Measurements from ENCODE around the gene ABI3.

ABI3 gene

DNA sequence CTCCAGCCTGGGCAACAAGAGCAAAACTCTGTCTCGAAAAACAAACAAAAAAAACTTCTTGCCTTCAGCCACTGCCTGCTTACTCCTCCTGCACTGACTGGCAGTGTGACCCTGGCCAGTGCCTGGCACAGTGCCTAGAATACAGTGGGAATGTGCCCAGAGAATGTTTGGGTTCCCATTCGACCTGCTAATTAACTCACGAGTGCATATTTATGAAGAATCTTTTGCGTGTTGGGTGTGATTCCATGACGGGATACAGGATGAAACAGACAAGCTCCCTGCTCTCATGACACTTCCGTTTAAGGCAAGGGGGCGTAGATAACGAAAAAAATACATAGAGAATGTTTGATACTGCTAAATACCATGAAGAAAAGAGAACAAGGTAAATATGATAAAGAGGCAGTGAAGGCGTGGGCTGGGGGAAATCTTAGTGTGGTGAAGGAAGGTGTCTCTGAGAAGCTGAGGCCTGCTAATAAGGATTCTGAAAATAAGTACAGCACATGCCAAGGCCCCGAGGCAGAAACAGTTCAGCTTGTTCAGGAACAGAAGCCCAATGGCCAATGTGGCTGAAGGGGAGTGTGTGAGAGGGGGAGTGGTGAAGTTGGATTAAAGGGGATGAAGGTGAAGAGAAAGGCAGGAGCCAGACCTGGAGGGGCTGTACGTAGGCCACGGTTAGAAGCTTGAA, 4.3 kb downstream of the ABI3 start:
- Histone ChIP-seq H3K4me1 (ENCODE audit: control insufficient read depth in 1 of 2, insufficient read depth in 2 of 2, low read length in 2 of 2) (peaks cover 16 to 29% of the 10 kb centered on the region in 2 donors), H3K9me3 (ENCODE audit: control insufficient read depth in 1 of 2, low read length in 2 of 2) (no peaks in the 10 kb centered on the region), H3K36me3 (ENCODE audit: control insufficient read depth in 1 of 2, insufficient read depth in 2 of 2, low read length in 2 of 2) (no peaks in the 10 kb centered on the region), H3K27ac (ENCODE audit: low read depth, low read length) (no peak overlapping the region), H3K27me3 (ENCODE audit: control insufficient read depth in 1 of 2, insufficient read depth in 2 of 2, low read length in 2 of 2) (no peaks in the 10 kb centered on the region), H3K9ac (ENCODE audit: low read depth in 1 of 2, low read length in 2 of 2) (no peak overlapping the region), H3K4me3 (ENCODE audit: low read depth in 1 of 2, low read length in 2 of 2) (peak overlapping the region; percentile 10 to 22)

DNA sequence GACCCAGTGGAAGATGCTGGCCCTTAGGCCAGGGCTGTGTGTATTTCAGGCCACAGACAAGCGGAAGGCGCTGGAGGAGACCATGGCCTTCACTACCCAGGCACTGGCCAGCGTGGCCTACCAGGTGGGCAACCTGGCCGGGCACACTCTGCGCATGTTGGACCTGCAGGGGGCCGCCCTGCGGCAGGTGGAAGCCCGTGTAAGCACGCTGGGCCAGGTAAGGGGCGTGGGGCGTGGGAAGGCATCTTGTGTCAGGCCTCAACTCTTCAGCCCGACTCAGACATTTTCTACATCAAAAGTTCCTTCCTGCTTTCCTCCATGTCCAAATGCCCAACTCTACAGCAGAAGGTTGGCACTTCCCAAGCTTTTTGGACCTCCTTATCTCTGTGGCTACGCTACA, 6.0 kb downstream of the ABI3 start:
- H3K4me3 ChIP-seq (ENCODE audit: low read depth in 1 of 2, low read length in 2 of 2): peak overlapping the region in 1 of 2 donors; percentile 16
- H3K27ac ChIP-seq (ENCODE audit: low read depth, low read length): no peak overlapping the region
- H3K9ac ChIP-seq (ENCODE audit: low read depth in 1 of 2, low read length in 2 of 2): no peak overlapping the region
- H3K27me3 ChIP-seq (ENCODE audit: control insufficient read depth in 1 of 2, insufficient read depth in 2 of 2, low read length in 2 of 2): no peaks in the 10 kb centered on the region
- peaks cover 12 to 31% of the 10 kb centered on the region in 2 donors for H3K4me1 ChIP-seq (ENCODE audit: control insufficient read depth in 1 of 2, insufficient read depth in 2 of 2, low read length in 2 of 2)
- no peaks in the 10 kb centered on the region for H3K9me3 ChIP-seq (ENCODE audit: control insufficient read depth in 1 of 2, low read length in 2 of 2)
- H3K36me3 ChIP-seq (ENCODE audit: control insufficient read depth in 1 of 2, insufficient read depth in 2 of 2, low read length in 2 of 2): no peaks in the 10 kb centered on the region

DNA sequence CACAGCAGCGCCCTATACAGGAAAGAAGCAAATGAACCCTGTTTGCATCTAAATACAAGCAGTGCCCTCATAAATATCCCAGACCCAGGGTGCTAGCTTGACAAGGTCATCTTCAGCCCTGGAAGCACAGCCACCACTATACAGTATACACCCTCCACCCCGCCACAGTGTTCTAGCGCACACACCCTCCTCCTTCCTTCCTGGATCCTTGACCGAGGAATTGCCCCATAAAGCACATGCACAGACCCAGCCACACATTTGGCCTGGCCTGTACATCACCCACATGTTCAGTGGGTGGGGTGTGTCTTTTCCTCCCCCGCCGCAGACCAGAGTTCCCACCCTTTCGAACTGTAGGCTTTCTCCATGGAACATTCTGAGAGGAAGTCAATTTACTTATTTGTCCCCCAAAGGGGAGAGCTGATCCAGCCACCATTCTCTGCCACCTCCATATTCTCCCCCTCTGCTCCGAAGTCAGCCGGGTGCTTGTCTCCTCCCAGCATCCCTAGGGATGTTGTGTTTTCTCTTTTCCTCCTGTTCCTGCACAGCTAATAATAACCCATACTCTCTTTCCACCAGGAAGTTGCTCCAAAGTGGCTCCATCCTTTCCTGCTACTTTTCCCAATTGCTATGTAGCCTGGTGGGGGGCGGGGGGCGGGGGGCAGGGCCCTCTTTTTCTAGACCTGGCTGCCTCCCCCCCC, 6.6 kb downstream of the ABI3 start:
- Histone ChIP-seq H3K9me3 (ENCODE audit: control insufficient read depth in 1 of 2, low read length in 2 of 2) (no peaks in the 10 kb centered on the region), H3K36me3 (ENCODE audit: control insufficient read depth in 1 of 2, insufficient read depth in 2 of 2, low read length in 2 of 2) (no peaks in the 10 kb centered on the region), H3K27ac (ENCODE audit: low read depth, low read length) (no peak overlapping the region), H3K4me1 (ENCODE audit: control insufficient read depth in 1 of 2, insufficient read depth in 2 of 2, low read length in 2 of 2) (peaks cover 12 to 31% of the 10 kb centered on the region in 2 donors), H3K9ac (ENCODE audit: low read depth in 1 of 2, low read length in 2 of 2) (no peak overlapping the region), H3K27me3 (ENCODE audit: control insufficient read depth in 1 of 2, insufficient read depth in 2 of 2, low read length in 2 of 2) (no peaks in the 10 kb centered on the region), H3K4me3 (ENCODE audit: low read depth in 1 of 2, low read length in 2 of 2) (no peak overlapping the region)

DNA sequence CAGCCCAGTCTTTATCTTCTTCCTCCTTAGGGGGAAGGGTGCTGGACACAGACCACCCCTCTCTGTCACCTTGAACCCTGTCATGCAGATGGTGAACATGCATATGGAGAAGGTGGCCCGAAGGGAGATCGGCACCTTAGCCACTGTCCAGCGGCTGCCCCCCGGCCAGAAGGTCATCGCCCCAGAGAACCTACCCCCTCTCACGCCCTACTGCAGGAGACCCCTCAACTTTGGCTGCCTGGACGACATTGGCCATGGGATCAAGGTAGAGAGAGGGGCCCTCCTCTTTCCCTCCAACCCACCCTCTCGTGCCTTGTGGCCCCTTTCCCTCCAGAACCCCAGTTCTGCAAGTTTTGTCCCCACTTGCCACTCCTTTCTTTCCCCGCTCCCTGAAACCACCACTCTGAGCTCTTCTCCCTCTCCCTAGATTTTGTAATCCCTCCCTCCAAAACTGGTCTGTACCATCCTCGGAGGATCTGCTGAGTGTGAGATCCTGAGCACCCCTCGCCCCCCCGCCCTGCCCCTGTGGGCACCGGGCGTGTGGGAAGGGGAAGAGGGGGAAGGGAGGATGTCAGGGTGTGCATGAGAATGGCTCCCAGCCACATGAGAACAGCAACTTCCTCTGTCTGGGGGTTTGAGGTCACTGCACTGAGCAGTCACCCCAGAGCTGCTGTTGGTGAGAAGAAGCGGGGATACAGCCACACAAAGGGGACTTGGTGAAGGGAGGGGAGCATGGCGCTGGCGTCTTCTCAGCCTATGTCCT, 7.3 kb downstream of the ABI3 start:
- H3K27ac ChIP-seq (ENCODE audit: low read depth, low read length): no peak overlapping the region
- no peak overlapping the region for H3K9ac ChIP-seq (ENCODE audit: low read depth in 1 of 2, low read length in 2 of 2)
- no peaks in the 10 kb centered on the region for H3K36me3 ChIP-seq (ENCODE audit: control insufficient read depth in 1 of 2, insufficient read depth in 2 of 2, low read length in 2 of 2)
- no peak overlapping the region for H3K4me3 ChIP-seq (ENCODE audit: low read depth in 1 of 2, low read length in 2 of 2)
- H3K27me3 ChIP-seq (ENCODE audit: control insufficient read depth in 1 of 2, insufficient read depth in 2 of 2, low read length in 2 of 2): peaks cover 0 to 5% of the 10 kb centered on the region in 2 donors
- H3K4me1 ChIP-seq (ENCODE audit: control insufficient read depth in 1 of 2, insufficient read depth in 2 of 2, low read length in 2 of 2): peaks cover 12 to 30% of the 10 kb centered on the region in 2 donors
- H3K9me3 ChIP-seq (ENCODE audit: control insufficient read depth in 1 of 2, low read length in 2 of 2): no peaks in the 10 kb centered on the region

DNA sequence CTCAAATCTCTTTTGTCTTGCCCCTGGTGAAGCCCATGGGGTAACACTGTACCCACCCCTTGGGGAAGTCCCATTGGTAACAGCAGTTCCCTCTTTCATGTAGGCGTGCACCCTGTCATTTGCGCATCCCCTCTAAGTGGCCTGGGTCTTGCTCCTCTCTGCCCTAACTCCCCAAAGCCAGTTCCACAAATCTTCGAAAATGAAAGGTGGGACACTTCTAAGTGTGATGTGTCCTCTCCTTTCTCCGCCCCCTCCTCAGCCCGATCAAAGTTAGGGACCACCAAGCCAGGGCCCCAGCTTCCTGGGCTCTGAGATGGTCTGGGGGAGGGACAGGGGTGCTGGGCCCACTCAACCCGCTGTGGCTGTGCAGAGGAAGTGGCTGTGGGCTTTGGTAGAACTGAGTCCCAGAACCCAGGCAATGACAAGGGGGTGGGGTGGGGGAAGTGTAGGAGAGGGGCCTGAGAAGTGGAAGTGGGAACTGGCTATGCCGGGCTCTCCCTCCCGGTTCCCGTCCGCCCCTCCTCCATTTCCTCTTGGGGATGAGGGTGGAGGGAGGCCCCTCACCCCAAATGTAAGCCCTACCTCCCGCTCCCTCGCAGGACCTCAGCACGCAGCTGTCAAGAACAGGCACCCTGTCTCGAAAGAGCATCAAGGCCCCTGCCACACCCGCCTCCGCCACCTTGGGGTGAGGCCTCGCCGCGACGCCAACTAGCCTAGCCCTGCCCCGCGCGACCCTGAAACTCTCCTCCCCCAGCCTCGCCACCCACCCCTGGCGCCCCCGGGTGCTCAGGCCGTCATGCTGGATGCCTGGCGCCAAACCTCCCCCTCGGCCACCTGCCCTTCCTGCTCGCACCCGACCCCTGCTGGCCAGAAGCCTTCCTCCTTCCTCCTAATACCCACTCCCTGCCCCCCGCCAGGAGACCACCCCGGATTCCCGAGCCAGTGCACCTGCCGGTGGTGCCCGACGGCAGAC, 8.7 kb downstream of the ABI3 start:
- no peak overlapping the region for H3K4me3 ChIP-seq (ENCODE audit: low read depth in 1 of 2, low read length in 2 of 2)
- no peak overlapping the region for H3K27ac ChIP-seq (ENCODE audit: low read depth, low read length)
- H3K4me1 ChIP-seq (ENCODE audit: control insufficient read depth in 1 of 2, insufficient read depth in 2 of 2, low read length in 2 of 2): peaks cover 13 to 42% of the 10 kb centered on the region in 2 donors
- no peak overlapping the region for H3K9ac ChIP-seq (ENCODE audit: low read depth in 1 of 2, low read length in 2 of 2)
- no peaks in the 10 kb centered on the region for H3K36me3 ChIP-seq (ENCODE audit: control insufficient read depth in 1 of 2, insufficient read depth in 2 of 2, low read length in 2 of 2)
- no peaks in the 10 kb centered on the region for H3K9me3 ChIP-seq (ENCODE audit: control insufficient read depth in 1 of 2, low read length in 2 of 2)
- peaks cover 7 to 15% of the 10 kb centered on the region in 2 donors for H3K27me3 ChIP-seq (ENCODE audit: control insufficient read depth in 1 of 2, insufficient read depth in 2 of 2, low read length in 2 of 2)

DNA sequence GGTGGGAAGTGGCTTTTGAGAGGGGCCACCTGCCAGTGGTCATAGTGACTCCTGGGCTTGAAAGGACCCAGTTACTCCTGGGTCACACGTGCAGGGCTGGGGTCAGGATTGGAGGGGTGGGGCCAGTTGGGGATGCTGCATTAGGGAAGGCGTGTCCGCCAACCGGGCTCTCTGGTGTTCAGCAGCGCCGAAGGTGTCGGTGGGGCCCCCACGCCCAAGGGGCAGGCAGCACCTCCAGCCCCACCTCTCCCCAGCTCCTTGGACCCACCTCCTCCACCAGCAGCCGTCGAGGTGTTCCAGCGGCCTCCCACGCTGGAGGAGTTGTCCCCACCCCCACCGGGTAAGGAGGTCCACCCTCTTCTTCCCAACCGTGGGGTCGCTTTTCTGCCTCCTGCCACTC, 9.5 kb downstream of the ABI3 start:
- H3K27me3 ChIP-seq (ENCODE audit: control insufficient read depth in 1 of 2, insufficient read depth in 2 of 2, low read length in 2 of 2): peaks cover 13 to 20% of the 10 kb centered on the region in 2 donors
- no peak overlapping the region for H3K4me3 ChIP-seq (ENCODE audit: low read depth in 1 of 2, low read length in 2 of 2)
- no peak overlapping the region for H3K27ac ChIP-seq (ENCODE audit: low read depth, low read length)
- H3K4me1 ChIP-seq (ENCODE audit: control insufficient read depth in 1 of 2, insufficient read depth in 2 of 2, low read length in 2 of 2): peaks cover 13 to 48% of the 10 kb centered on the region in 2 donors
- H3K9ac ChIP-seq (ENCODE audit: low read depth in 1 of 2, low read length in 2 of 2): no peak overlapping the region
- H3K9me3 ChIP-seq (ENCODE audit: control insufficient read depth in 1 of 2, low read length in 2 of 2): no peaks in the 10 kb centered on the region
- H3K36me3 ChIP-seq (ENCODE audit: control insufficient read depth in 1 of 2, insufficient read depth in 2 of 2, low read length in 2 of 2): no peaks in the 10 kb centered on the region

DNA sequence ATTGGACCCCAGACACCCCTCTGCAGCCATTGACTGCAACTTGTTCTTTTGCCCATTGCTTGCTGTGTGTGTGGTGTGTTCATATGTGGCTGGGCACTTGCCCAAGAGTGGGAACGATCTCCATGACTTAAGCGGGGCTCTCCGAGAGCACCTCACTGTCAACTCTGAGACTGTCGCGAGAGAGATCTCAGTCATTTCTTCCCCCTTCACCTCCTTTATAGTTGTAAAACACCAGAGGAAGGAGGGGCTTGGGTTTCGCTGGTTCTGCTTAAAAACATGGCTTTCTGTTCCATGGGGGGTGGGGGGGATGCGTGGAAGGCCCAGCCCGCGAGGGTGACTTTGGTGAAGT, 12.6 kb downstream of the ABI3 start:
- H3K4me3 ChIP-seq (ENCODE audit: low read depth in 1 of 2, low read length in 2 of 2): peak overlapping the region in 1 of 2 donors; percentile 11
- no peaks in the 10 kb centered on the region for H3K9me3 ChIP-seq (ENCODE audit: control insufficient read depth in 1 of 2, low read length in 2 of 2)
- H3K4me1 ChIP-seq (ENCODE audit: control insufficient read depth in 1 of 2, insufficient read depth in 2 of 2, low read length in 2 of 2): peaks cover 6 to 36% of the 10 kb centered on the region in 2 donors
- peaks cover 19 to 48% of the 10 kb centered on the region in 2 donors for H3K27me3 ChIP-seq (ENCODE audit: control insufficient read depth in 1 of 2, insufficient read depth in 2 of 2, low read length in 2 of 2)
- H3K9ac ChIP-seq (ENCODE audit: low read depth in 1 of 2, low read length in 2 of 2): peak overlapping the region in 1 of 2 donors; percentile 32
- no peaks in the 10 kb centered on the region for H3K36me3 ChIP-seq (ENCODE audit: control insufficient read depth in 1 of 2, insufficient read depth in 2 of 2, low read length in 2 of 2)
- H3K27ac ChIP-seq (ENCODE audit: low read depth, low read length): no peak overlapping the region

DNA sequence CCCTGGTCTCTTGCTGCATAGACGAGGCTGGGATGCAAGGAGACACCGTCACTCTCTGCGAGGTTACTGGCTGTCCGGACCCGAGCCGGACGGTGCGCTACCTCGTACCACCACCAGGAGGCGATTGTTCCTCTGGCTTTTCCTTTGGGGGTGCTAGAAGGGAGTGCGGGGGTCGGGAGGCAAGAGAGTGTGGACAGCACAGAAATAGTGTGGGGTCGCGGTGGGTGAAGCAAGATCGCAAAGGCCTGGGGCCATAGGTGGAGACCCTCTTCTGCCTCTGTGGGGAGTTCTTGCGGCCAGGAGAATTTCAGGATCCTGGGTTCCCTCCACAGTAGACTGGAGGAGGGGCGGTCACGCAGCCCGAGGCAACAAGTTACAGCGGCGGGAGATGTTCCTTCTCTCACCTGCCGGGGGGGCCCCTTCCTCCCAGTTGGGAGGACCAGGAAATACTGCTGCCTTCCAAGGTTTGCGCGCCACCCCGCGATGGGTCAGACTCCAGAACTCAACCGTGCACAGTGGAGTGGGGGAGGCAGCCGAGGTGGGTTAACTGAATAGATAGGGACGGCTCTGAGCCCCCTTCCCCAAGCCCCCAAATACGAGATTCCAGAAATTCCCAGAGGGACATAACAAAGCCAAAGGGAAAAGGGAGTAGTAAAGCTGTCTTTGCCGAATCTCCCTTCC, 13.2 kb downstream of the ABI3 start:
- Histone ChIP-seq H3K36me3 (ENCODE audit: control insufficient read depth in 1 of 2, insufficient read depth in 2 of 2, low read length in 2 of 2) (no peaks in the 10 kb centered on the region), H3K4me3 (ENCODE audit: low read depth in 1 of 2, low read length in 2 of 2) (peak overlapping the region; percentile 40 to 54), H3K9me3 (ENCODE audit: control insufficient read depth in 1 of 2, low read length in 2 of 2) (no peaks in the 10 kb centered on the region), H3K27ac (ENCODE audit: low read depth, low read length) (no peak overlapping the region), H3K27me3 (ENCODE audit: control insufficient read depth in 1 of 2, insufficient read depth in 2 of 2, low read length in 2 of 2) (peaks cover 19 to 48% of the 10 kb centered on the region in 2 donors), H3K4me1 (ENCODE audit: control insufficient read depth in 1 of 2, insufficient read depth in 2 of 2, low read length in 2 of 2) (peaks cover 6 to 33% of the 10 kb centered on the region in 2 donors), H3K9ac (ENCODE audit: low read depth in 1 of 2, low read length in 2 of 2) (peak overlapping the region in 1 of 2 donors; percentile 32)
